ENCODE results near the gene RTKN.

DNA sequence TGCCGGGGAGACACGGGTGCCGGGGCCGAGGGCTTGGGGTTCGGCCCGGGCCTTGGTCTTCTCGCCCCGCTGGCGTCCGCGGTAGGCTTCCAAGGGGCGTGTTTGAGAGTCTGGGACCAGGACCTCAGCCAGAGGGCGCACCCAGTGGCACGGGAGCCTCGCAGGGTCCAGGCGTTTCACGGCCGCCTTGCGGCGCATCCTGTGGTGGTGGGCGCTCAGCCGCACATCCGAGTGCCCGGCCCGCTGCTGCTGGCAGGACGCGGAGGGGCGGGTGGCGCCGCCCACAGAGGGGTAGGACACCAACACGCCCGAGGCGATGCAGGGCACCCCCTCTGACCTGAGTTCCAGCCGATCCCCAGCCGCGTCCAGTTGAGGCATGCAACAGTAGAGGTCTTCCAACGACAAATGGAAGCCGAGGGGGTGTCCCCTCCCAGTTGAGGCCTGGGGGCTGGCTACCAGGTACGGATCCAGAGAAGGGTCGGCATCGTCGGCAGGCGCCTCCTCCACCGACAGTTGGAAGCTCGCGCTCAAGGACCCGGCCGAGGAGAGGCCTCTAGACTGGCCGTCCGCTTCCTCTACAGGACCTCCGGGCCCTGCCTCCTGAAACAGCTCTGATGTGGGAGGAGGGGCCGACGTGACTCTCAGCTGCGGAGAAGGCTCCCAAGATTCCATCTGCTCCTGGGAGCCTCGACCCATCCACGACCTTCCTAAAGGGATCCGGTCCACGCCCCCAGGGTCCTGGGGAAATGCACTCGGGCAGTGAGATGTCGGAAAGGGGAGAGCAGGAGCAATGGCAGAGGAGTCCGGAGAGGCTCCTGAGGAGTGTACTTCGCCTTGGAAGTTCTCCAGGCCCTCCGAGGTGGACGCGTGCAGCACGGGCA lies 26.6 kb downstream of the RTKN start:
- TF ChIP-seq, protein P1, sequence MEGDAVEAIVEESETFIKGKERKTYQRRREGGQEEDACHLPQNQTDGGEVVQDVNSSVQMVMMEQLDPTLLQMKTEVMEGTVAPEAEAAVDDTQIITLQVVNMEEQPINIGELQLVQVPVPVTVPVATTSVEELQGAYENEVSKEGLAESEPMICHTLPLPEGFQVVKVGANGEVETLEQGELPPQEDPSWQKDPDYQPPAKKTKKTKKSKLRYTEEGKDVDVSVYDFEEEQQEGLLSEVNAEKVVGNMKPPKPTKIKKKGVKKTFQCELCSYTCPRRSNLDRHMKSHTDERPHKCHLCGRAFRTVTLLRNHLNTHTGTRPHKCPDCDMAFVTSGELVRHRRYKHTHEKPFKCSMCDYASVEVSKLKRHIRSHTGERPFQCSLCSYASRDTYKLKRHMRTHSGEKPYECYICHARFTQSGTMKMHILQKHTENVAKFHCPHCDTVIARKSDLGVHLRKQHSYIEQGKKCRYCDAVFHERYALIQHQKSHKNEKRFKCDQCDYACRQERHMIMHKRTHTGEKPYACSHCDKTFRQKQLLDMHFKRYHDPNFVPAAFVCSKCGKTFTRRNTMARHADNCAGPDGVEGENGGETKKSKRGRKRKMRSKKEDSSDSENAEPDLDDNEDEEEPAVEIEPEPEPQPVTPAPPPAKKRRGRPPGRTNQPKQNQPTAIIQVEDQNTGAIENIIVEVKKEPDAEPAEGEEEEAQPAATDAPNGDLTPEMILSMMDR (IDR thresholded peaks at IDR 0.05): peak in 4 of 6 experiments; percentile 19 to 40 (median 28)
- TF ChIP-seq POLR2A (IDR thresholded peaks at IDR 0.05): no peak

Measured in Peyer's patch (tissue), 4 donors.